ENCODE measurements around the gene F12.

Gene F12

DNA sequence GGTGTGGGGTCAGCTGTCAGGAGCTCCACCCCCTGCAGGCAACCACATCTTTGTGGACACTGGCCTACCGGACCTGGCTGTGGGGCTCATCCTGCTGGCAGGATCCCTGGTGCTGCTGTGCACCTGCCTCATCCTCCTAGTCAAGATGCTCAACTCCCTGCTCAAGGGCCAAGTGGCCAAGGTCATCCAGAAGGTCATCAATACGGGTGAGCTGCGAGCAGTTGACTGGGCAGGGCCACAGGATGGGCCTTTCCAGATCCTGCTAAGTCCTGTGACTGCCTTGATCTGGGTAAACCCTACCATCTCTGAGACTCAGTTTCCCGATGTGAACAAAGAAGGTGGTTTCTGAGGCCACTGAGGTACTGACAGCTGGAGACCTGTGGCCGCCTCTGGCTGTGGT lies 15.4 kb downstream of the F12 start:
- Histone ChIP-seq H4K91ac (ENCODE audit: low read length) (no peak overlapping the region), H3K9ac (ENCODE audit: low read length) (no peak overlapping the region), H3K27ac (ENCODE audit: low read length, poor library complexity, severe bottlenecking) (no peak overlapping the region), H3K4ac (ENCODE audit: low read depth in 1 of 2, low read length in 2 of 2) (no peak overlapping the region), H2BK120ac (ENCODE audit: low read depth, low read length) (no peak overlapping the region), H2BK5ac (ENCODE audit: low read depth, low read length, poor library complexity, severe bottlenecking) (no peak overlapping the region), H2BK15ac (ENCODE audit: low read depth, poor library complexity, severe bottlenecking) (no peak overlapping the region), H3K9me3 (ENCODE audit: control insufficient read depth, low read length) (no peaks in the 10 kb centered on the region), H3K36me3 (ENCODE audit: control insufficient read depth in 1 of 2, insufficient read depth in 2 of 2, low read depth in 1 of 2, low read length in 2 of 2) (no peaks in the 10 kb centered on the region), H2AFZ (ENCODE audit: low read depth, low read length) (no peak overlapping the region), H3K4me1 (ENCODE audit: control insufficient read depth, insufficient read depth, low read depth, low read length) (peaks cover 12% of the 10 kb centered on the region), H3K27me3 (ENCODE audit: control insufficient read depth in 1 of 2, insufficient read depth in 1 of 2, low read length in 2 of 2) (peaks cover 8 to 48% of the 10 kb centered on the region in 2 experiments), H4K8ac (ENCODE audit: low read length) (no peak overlapping the region), H3K14ac (ENCODE audit: low read length in 2 of 2) (no peak overlapping the region), H3K4me2 (ENCODE audit: low read length, poor library complexity, severe bottlenecking) (no peak overlapping the region), H2AK5ac (ENCODE audit: low read length, severe bottlenecking) (no peak overlapping the region), H2BK12ac (ENCODE audit: low read length in 2 of 2) (no peak overlapping the region), H3K4me3 (ENCODE audit: insufficient read depth in 1 of 2, low read depth in 1 of 2, low read length in 2 of 2) (no peak overlapping the region), H3K79me1 (replicated peaks; ENCODE audit: low read length, poor library complexity, severe bottlenecking) (no peaks in the 10 kb centered on the region), H3K23ac (ENCODE audit: low read length in 2 of 2) (no peak overlapping the region), H3K18ac (ENCODE audit: low read depth in 1 of 2, low read length in 2 of 2) (no peak overlapping the region)
- no peak for DNase-seq
- WGBS: 78% methylated on average over 5 of the region's 5 CpGs

DNA sequence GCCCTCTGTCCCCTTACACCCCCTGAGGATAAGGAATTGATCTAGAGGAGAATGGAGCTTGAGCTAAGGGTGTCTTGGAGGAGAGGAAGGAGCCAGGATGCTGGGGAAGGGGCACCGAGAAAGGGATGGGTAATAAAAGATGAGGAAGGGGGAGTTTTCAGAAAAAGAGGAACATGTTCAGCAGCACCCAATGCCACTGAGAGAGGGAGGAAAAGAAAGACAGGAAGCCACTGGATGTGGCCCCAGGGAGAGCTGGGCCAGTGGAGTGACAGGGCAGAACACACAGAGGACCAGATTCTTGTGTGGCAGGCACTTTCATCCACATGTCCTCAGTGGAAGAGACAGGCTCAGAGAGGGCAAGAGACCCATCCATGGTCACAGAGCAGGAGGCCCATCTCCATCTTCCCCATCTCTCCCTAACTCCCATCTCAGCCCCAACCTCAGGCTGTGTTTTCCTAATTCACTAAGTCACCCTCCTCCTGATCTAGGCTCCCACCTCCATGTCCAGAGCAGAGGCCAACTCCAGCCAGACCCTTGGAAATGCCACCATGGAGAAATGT lies 16.1 kb downstream of the F12 start:
- Histone ChIP-seq H2AK5ac (ENCODE audit: low read length, severe bottlenecking) (no peak overlapping the region), H3K4me1 (ENCODE audit: control insufficient read depth, insufficient read depth, low read depth, low read length) (peaks cover 18% of the 10 kb centered on the region), H3K9me3 (ENCODE audit: control insufficient read depth, low read length) (no peaks in the 10 kb centered on the region), H3K79me1 (replicated peaks; ENCODE audit: low read length, poor library complexity, severe bottlenecking) (no peaks in the 10 kb centered on the region), H4K91ac (ENCODE audit: low read length) (no peak overlapping the region), H3K27me3 (ENCODE audit: control insufficient read depth in 1 of 2, insufficient read depth in 1 of 2, low read length in 2 of 2) (peaks cover 8 to 41% of the 10 kb centered on the region in 2 experiments), H2BK15ac (ENCODE audit: low read depth, poor library complexity, severe bottlenecking) (no peak overlapping the region), H3K4me3 (ENCODE audit: insufficient read depth in 1 of 2, low read depth in 1 of 2, low read length in 2 of 2) (no peak overlapping the region), H3K4me2 (ENCODE audit: low read length, poor library complexity, severe bottlenecking) (no peak overlapping the region), H3K36me3 (ENCODE audit: control insufficient read depth in 1 of 2, insufficient read depth in 2 of 2, low read depth in 1 of 2, low read length in 2 of 2) (no peaks in the 10 kb centered on the region), H3K18ac (ENCODE audit: low read depth in 1 of 2, low read length in 2 of 2) (no peak overlapping the region), H3K14ac (ENCODE audit: low read length in 2 of 2) (no peak overlapping the region), H2BK120ac (ENCODE audit: low read depth, low read length) (no peak overlapping the region), H2BK12ac (ENCODE audit: low read length in 2 of 2) (no peak overlapping the region), H3K23ac (ENCODE audit: low read length in 2 of 2) (no peak overlapping the region), H2BK5ac (ENCODE audit: low read depth, low read length, poor library complexity, severe bottlenecking) (no peak overlapping the region), H3K27ac (ENCODE audit: low read length, poor library complexity, severe bottlenecking) (no peak overlapping the region), H3K4ac (ENCODE audit: low read depth in 1 of 2, low read length in 2 of 2) (no peak overlapping the region), H4K8ac (ENCODE audit: low read length) (no peak overlapping the region), H2AFZ (ENCODE audit: low read depth, low read length) (no peak overlapping the region), H3K9ac (ENCODE audit: low read length) (no peak overlapping the region)
- WGBS: 79% methylated on average over 1 of the region's 1 CpG
- no peak for DNase-seq

DNA sequence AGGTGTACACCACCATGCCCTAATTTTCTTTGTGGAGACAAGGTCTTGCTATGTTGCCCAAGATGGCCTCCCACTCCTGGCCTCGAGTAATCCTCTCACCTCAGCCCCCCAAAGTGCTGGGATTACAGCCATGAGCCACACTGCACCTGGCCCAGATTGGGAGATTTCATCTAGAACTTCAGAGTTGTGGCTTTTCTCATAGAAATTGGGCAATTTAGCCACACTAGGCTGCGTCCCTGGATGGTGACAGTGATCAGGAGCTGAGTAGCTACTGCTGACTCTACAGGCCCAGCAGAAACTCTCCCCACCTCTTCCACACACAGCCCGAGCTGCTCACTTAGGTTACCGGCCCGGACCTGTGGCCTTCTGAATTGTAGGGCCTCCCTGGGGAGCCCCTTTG lies 16.6 kb downstream of the F12 start:
- 69% methylated on average over 5 of the region's 5 CpGs for WGBS

DNA sequence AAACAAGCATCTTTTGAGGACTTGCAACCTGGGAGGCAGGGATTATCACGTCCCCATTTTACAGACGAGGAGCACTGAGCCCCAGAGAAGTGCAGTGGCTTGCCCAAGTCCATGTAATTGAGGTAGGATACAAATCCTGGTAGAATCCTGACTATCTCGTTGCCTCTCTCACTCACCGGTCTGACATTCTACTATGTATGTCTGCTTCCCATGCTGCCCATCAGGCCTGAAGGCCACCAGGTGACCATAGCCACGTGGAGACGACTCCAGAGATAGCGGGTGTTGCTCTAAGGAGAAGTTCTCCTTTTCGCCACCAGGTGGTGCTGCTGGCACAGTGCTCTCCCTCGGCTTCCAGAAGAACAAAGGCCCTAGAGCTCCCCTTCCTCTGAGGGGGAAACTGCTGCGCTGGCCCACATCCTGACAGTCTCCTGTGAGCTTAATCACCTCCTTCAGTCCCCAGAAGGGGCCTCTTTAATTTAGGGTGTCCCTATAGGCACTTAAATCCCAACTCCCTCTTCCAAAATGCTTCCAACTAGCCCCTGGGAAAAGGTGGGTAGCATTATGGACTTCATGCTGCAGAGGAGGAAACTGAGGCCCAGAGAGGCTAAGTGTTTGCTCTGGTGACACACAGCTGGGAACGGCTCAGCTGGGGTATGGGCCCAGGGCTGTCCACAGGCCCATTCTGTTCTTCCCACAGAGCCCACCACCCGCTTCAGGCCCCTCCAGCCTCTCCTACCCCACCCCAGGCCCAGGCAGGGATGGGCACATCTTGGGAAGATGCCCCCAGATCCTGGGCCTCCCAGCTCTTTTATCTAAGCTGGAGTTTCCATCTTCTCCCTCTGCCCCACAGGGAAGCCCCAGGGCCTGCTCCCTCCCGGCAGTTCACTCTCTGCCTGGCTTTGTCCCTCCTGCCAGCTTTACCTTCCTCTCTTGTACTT lies 18.7 kb downstream of the F12 start:
- Histone ChIP-seq H4K8ac (ENCODE audit: low read length) (no peak overlapping the region), H3K9me3 (ENCODE audit: control insufficient read depth, low read length) (no peaks in the 10 kb centered on the region)

More for the DNA sequence above, 16.6 kb downstream of the F12 start:
- Histone ChIP-seq H3K23ac (ENCODE audit: low read length in 2 of 2) (no peak overlapping the region), H2BK15ac (ENCODE audit: low read depth, poor library complexity, severe bottlenecking) (no peak overlapping the region), H2BK120ac (ENCODE audit: low read depth, low read length) (no peak overlapping the region), H4K91ac (ENCODE audit: low read length) (no peak overlapping the region), H3K9ac (ENCODE audit: low read length) (no peak overlapping the region), H3K4me3 (ENCODE audit: insufficient read depth in 1 of 2, low read depth in 1 of 2, low read length in 2 of 2) (no peak overlapping the region), H3K4me1 (ENCODE audit: control insufficient read depth, insufficient read depth, low read depth, low read length) (peaks cover 22% of the 10 kb centered on the region), H2AFZ (ENCODE audit: low read depth, low read length) (no peak overlapping the region), H2BK5ac (ENCODE audit: low read depth, low read length, poor library complexity, severe bottlenecking) (no peak overlapping the region), H3K18ac (ENCODE audit: low read depth in 1 of 2, low read length in 2 of 2) (no peak overlapping the region), H3K4me2 (ENCODE audit: low read length, poor library complexity, severe bottlenecking) (no peak overlapping the region), H2AK5ac (ENCODE audit: low read length, severe bottlenecking) (no peak overlapping the region), H3K9me3 (ENCODE audit: control insufficient read depth, low read length) (no peaks in the 10 kb centered on the region), H3K27me3 (ENCODE audit: control insufficient read depth in 1 of 2, insufficient read depth in 1 of 2, low read length in 2 of 2) (peaks cover 7 to 36% of the 10 kb centered on the region in 2 experiments), H3K14ac (ENCODE audit: low read length in 2 of 2) (no peak overlapping the region), H3K4ac (ENCODE audit: low read depth in 1 of 2, low read length in 2 of 2) (no peak overlapping the region), H3K27ac (ENCODE audit: low read length, poor library complexity, severe bottlenecking) (no peak overlapping the region), H3K36me3 (ENCODE audit: control insufficient read depth in 1 of 2, insufficient read depth in 2 of 2, low read depth in 1 of 2, low read length in 2 of 2) (no peaks in the 10 kb centered on the region), H3K79me1 (replicated peaks; ENCODE audit: low read length, poor library complexity, severe bottlenecking) (no peaks in the 10 kb centered on the region), H4K8ac (ENCODE audit: low read length) (no peak overlapping the region), H2BK12ac (ENCODE audit: low read length in 2 of 2) (no peak overlapping the region)
- DNase-seq: no peak

More for the DNA sequence above, 18.7 kb downstream of the F12 start:
- Histone ChIP-seq H2AFZ (ENCODE audit: low read depth, low read length) (no peak overlapping the region), H3K9ac (ENCODE audit: low read length) (peak overlapping the region; percentile 37), H3K4me3 (ENCODE audit: insufficient read depth in 1 of 2, low read depth in 1 of 2, low read length in 2 of 2) (peak overlapping the region in 1 of 2 experiments; percentile 57), H3K79me1 (replicated peaks; ENCODE audit: low read length, poor library complexity, severe bottlenecking) (no peaks in the 10 kb centered on the region), H4K91ac (ENCODE audit: low read length) (no peak overlapping the region), H3K4ac (ENCODE audit: low read depth in 1 of 2, low read length in 2 of 2) (peak overlapping the region in 1 of 2 experiments; percentile 47), H3K23ac (ENCODE audit: low read length in 2 of 2) (no peak overlapping the region), H2BK12ac (ENCODE audit: low read length in 2 of 2) (peak overlapping the region in 1 of 2 experiments; percentile 1), H3K4me1 (ENCODE audit: control insufficient read depth, insufficient read depth, low read depth, low read length) (peaks cover 22% of the 10 kb centered on the region), H2BK5ac (ENCODE audit: low read depth, low read length, poor library complexity, severe bottlenecking) (no peak overlapping the region), H2BK120ac (ENCODE audit: low read depth, low read length) (no peak overlapping the region), H3K27me3 (ENCODE audit: control insufficient read depth in 1 of 2, insufficient read depth in 1 of 2, low read length in 2 of 2) (peaks cover under 1 to 38% of the 10 kb centered on the region in 2 experiments), H3K27ac (ENCODE audit: low read length, poor library complexity, severe bottlenecking) (no peak overlapping the region), H2BK15ac (ENCODE audit: low read depth, poor library complexity, severe bottlenecking) (no peak overlapping the region), H3K36me3 (ENCODE audit: control insufficient read depth in 1 of 2, insufficient read depth in 2 of 2, low read depth in 1 of 2, low read length in 2 of 2) (no peaks in the 10 kb centered on the region), H3K18ac (ENCODE audit: low read depth in 1 of 2, low read length in 2 of 2) (peak overlapping the region in 1 of 2 experiments; percentile 5), H3K14ac (ENCODE audit: low read length in 2 of 2) (peak overlapping the region in 1 of 2 experiments; percentile 9), H3K4me2 (ENCODE audit: low read length, poor library complexity, severe bottlenecking) (no peak overlapping the region), H2AK5ac (ENCODE audit: low read length, severe bottlenecking) (peak overlapping the region; percentile 69)
- DNase-seq: peak; percentile 86
- 36% methylated on average over 13 of the region's 13 CpGs for WGBS
